ENCODE measurements around the gene MRPS22.

- TF ChIP-seq CTCF (IDR thresholded peaks at IDR 0.05) = no peak
- no peak for TF ChIP-seq POLR2A (IDR thresholded peaks at IDR 0.05)
Observed at GRCh38 chr3:139355891-139356290, 12.1 kb downstream of the MRPS22 start.
